Loucy (cell line): ENCODE measurements around the gene BOLA3.

Experiments used
- H2AFZ ChIP-seq: fragments of 200-600 bp; sonication (generic); 2 replicates; pipeline ENCODE4 v1.6.0; 2016; ENCODE audit warnings: antibody characterized with exemption, mild to moderate bottlenecking, low read length, moderate library complexity
- H3F3A ChIP-seq: fragments of 200-600 bp; 2 replicates; pipeline ENCODE4 v1.6.0; 2016; ENCODE audit warnings: antibody characterized with exemption, low read depth, mild to moderate bottlenecking
- H3K27me3 ChIP-seq: fragments of 200-600 bp; sonication (generic); 2 replicates; pipeline ENCODE4 v1.6.1; 2014; ENCODE audit warnings: low read length, mild to moderate bottlenecking; ENCODE audit not compliant: insufficient read depth, poor library complexity, severe bottlenecking
- H3K36me3 ChIP-seq: fragments of 200-600 bp; sonication (generic); 2 replicates; pipeline ENCODE4 v1.6.1; 2016; ENCODE audit warnings: low read length; ENCODE audit not compliant: insufficient read depth
- H3K4me1 ChIP-seq: fragments of 200-600 bp; sonication (generic); 2 replicates; pipeline ENCODE4 v1.5.1; 2014; ENCODE audit warnings: low read length, mild to moderate bottlenecking; ENCODE audit not compliant: insufficient read depth, poor library complexity, severe bottlenecking
- H3K4me2 ChIP-seq: fragments of 200-600 bp; sonication (generic); 2 replicates; pipeline ENCODE4 v1.6.0; 2014; ENCODE audit warnings: antibody characterized with exemption, low read length, low read depth, mild to moderate bottlenecking; ENCODE audit not compliant: poor library complexity, severe bottlenecking
- H3K4me3 ChIP-seq: fragments of 200-600 bp; sonication (generic); 2 replicates; pipeline ENCODE4 v1.5.1; 2014; ENCODE audit warnings: low read length, mild to moderate bottlenecking, mixed read lengths; ENCODE audit not compliant: poor library complexity, severe bottlenecking
- H3K79me2 ChIP-seq: fragments of 200-600 bp; sonication (generic); 2 replicates; pipeline ENCODE4 v1.6.1; 2014; ENCODE audit warnings: low read length; ENCODE audit not compliant: insufficient read depth
- H3K9ac ChIP-seq: fragments of 200-600 bp; sonication (generic); 2 replicates; pipeline ENCODE4 v1.6.0; 2014; ENCODE audit warnings: mild to moderate bottlenecking, low read depth, low read length, moderate library complexity; ENCODE audit not compliant: poor library complexity, severe bottlenecking
- H3K9me2 ChIP-seq: fragments of 200-600 bp; sonication (generic); replicated peaks from 2 replicates; pipeline ENCODE4 v1.6.1; 2016; ENCODE audit warnings: low read depth, low read length, mixed read lengths
- H3K9me3 ChIP-seq: fragments of 200-600 bp; sonication (generic); 2 replicates; pipeline ENCODE4 v1.6.1; 2014; ENCODE audit warnings: mild to moderate bottlenecking, antibody characterized with exemption, low read length, low read depth; ENCODE audit not compliant: insufficient read depth
- H4K20me1 ChIP-seq: fragments of 200-600 bp; sonication (generic); 2 replicates; pipeline ENCODE4 v1.6.0; 2014; ENCODE audit warnings: antibody characterized with exemption, low read length, mild to moderate bottlenecking; ENCODE audit not compliant: insufficient read depth, poor library complexity, severe bottlenecking
- EZH2phosphoT487 ChIP-seq: fragments of 200-600 bp; IDR thresholded peaks from 2 replicates; pipeline ENCODE4 v1.6.1; 2018; ENCODE audit warnings: antibody characterized with exemption, mild to moderate bottlenecking, moderate library complexity, borderline replicate concordance
- TF ChIP-seq, protein P1 (sequence below): fragments of 200-600 bp; sonication (generic); conservative IDR thresholded peaks from 2 replicates; pipeline ENCODE4 v1.5.1; 2014; ENCODE audit warnings: mild to moderate bottlenecking, antibody characterized with exemption, low read length

The BOLA3 gene

DNA sequence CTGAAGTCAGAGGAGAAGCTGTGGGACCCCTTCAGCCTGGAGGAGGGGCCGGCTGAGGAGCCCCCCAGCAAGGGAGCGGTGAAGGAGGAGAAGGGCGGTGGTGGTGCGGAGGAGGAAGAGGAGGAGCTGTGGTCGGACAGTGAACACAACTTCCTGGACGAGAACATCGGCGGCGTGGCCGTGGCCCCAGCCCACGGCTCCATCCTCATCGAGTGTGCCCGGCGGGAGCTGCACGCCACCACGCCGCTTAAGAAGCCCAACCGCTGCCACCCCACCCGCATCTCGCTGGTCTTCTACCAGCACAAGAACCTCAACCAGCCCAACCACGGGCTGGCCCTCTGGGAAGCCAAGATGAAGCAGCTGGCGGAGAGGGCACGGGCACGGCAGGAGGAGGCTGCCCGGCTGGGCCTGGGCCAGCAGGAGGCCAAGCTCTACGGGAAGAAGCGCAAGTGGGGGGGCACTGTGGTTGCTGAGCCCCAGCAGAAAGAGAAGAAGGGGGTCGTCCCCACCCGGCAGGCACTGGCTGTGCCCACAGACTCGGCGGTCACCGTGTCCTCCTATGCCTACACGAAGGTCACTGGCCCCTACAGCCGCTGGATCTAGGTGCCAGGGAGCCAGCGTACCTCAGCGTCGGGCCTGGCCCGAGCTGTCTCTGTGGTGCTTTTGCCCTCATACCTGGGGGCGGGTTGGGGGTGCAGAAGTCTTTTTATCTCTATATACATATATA lies 46.0 kb downstream of the BOLA3 start:
- peaks cover 78% of the 10 kb centered on the region for H3K36me3 ChIP-seq
- no peaks in the 10 kb centered on the region for H3F3A ChIP-seq
- no peak for TF ChIP-seq EZH2phosphoT487
- TF ChIP-seq, protein P1, sequence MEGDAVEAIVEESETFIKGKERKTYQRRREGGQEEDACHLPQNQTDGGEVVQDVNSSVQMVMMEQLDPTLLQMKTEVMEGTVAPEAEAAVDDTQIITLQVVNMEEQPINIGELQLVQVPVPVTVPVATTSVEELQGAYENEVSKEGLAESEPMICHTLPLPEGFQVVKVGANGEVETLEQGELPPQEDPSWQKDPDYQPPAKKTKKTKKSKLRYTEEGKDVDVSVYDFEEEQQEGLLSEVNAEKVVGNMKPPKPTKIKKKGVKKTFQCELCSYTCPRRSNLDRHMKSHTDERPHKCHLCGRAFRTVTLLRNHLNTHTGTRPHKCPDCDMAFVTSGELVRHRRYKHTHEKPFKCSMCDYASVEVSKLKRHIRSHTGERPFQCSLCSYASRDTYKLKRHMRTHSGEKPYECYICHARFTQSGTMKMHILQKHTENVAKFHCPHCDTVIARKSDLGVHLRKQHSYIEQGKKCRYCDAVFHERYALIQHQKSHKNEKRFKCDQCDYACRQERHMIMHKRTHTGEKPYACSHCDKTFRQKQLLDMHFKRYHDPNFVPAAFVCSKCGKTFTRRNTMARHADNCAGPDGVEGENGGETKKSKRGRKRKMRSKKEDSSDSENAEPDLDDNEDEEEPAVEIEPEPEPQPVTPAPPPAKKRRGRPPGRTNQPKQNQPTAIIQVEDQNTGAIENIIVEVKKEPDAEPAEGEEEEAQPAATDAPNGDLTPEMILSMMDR, result no peak
- no peaks in the 10 kb centered on the region for H3K27me3 ChIP-seq
- no peaks in the 10 kb centered on the region for H3K9me3 ChIP-seq
- no peaks in the 10 kb centered on the region for H3K4me1 ChIP-seq
- H4K20me1 ChIP-seq, result no peaks in the 10 kb centered on the region
- H3K79me2 ChIP-seq, result no peaks in the 10 kb centered on the region
- no peak overlapping the region for H3K9ac ChIP-seq
- H3K4me2 ChIP-seq, result no peak overlapping the region
- no peak overlapping the region for H3K4me3 ChIP-seq
- no peaks in the 10 kb centered on the region for H3K9me2 ChIP-seq
- no peak overlapping the region for H2AFZ ChIP-seq

DNA sequence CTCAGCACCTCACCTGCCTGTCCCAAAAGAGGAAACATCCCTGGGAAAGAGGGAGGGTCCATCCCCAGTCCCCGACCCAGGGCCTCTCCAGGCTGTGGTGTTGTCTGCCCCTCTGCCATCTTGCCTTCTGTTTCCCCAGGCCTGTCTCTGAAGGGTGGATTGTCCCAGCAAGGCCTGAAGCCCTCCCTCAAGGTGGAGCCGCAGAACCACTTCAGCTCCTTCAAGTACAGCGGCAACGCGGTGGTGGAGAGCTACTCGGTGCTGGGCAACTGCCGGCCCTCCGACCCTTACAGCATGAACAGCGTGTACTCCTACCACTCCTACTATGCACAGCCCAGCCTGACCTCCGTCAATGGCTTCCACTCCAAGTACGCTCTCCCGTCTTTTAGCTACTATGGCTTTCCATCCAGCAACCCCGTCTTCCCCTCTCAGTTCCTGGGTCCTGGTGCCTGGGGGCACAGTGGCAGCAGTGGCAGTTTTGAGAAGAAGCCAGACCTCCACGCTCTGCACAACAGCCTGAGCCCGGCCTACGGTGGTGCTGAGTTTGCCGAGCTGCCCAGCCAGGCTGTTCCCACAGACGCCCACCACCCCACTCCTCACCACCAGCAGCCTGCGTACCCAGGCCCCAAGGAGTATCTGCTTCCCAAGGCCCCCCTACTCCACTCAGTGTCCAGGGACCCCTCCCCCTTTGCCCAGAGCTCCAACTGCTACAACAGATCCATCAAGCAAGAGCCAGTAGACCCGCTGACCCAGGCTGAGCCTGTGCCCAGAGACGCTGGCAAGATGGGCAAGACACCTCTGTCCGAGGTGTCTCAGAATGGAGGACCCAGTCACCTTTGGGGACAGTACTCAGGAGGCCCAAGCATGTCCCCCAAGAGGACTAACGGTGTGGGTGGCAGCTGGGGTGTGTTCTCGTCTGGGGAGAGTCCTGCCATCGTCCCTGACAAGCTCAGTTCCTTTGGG lies 47.2 kb downstream of the BOLA3 start:
- Histone ChIP-seq H3K4me2 (no peak overlapping the region), H3K4me1 (no peaks in the 10 kb centered on the region), H2AFZ (no peak overlapping the region), H3K27me3 (no peaks in the 10 kb centered on the region), H3K9me2 (no peaks in the 10 kb centered on the region), H3F3A (no peaks in the 10 kb centered on the region), H4K20me1 (no peaks in the 10 kb centered on the region), H3K4me3 (no peak overlapping the region), H3K79me2 (no peaks in the 10 kb centered on the region), H3K9me3 (no peaks in the 10 kb centered on the region), H3K36me3 (peaks cover 86% of the 10 kb centered on the region), H3K9ac (no peak overlapping the region)
- TF ChIP-seq EZH2phosphoT487, result no peak
- TF ChIP-seq, protein P1, result no peak

DNA sequence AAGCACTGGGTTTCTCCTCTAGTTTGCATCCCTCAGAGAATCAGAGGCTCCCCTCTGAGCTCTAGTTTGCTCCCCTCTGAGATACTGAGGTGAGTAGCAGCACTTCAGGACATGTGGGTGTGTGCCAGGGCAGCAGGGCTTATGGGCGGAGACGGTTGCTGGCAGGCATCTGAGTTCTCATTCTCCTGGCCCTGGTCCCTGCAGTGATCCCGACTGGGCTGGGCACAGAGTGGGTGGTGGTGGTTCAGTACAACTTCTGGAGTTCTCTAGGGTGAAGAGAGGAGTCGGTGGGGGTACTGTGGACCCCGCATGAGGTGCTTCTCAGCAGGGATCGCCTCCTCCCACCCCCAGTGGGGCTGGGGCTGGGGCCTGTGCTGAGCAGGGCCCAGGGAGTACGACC lies 47.9 kb downstream of the BOLA3 start:
- no peaks in the 10 kb centered on the region for H3K27me3 ChIP-seq
- no peak overlapping the region for H3K9ac ChIP-seq
- no peak overlapping the region for H3K4me3 ChIP-seq
- no peaks in the 10 kb centered on the region for H3F3A ChIP-seq
- H3K4me1 ChIP-seq, result no peaks in the 10 kb centered on the region
- no peaks in the 10 kb centered on the region for H3K9me3 ChIP-seq
- no peaks in the 10 kb centered on the region for H3K79me2 ChIP-seq
- H2AFZ ChIP-seq, result no peak overlapping the region
- H3K36me3 ChIP-seq, result peaks cover 91% of the 10 kb centered on the region
- no peaks in the 10 kb centered on the region for H4K20me1 ChIP-seq
- no peaks in the 10 kb centered on the region for H3K9me2 ChIP-seq
- TF ChIP-seq, protein P1, result no peak
- no peak for TF ChIP-seq EZH2phosphoT487
- no peak overlapping the region for H3K4me2 ChIP-seq
